ENCODE measurements around the gene ENTHD1.
"Not testable (repeated sequence)": the region's sequence is repeated elsewhere in the genome, so short reads cannot be mapped to it uniquely, and the experiment has no call there.

ENTHD1 gene

GRCh38 chr22:39897841-39898240 lies 4.3 kb upstream of the ENTHD1 start:
- no peak for DNase-seq

GRCh38 chr22:39896313-39896996 lies 2.9 kb upstream of the ENTHD1 start:
- no peak for DNase-seq

- DNase-seq = no peak
Measured at GRCh38 chr22:39895682-39896081, 2.1 kb upstream of the ENTHD1 start.

- no peak for DNase-seq
Measured at GRCh38 chr22:39894554-39895092, 1.1 kb upstream of the ENTHD1 start.

- not testable (repeated sequence) for DNase-seq
Measured at GRCh38 chr22:39889924-39890323, 3.6 kb downstream of the ENTHD1 start.

- DNase-seq = no peak
Measured at GRCh38 chr22:39883057-39883456, 10.5 kb downstream of the ENTHD1 start.

GRCh38 chr22:39880722-39881121 lies 12.8 kb downstream of the ENTHD1 start:
- DNase-seq = no peak

- DNase-seq = no peak
Measured at GRCh38 chr22:39877079-39877845, 16.3 kb downstream of the ENTHD1 start.

GRCh38 chr22:39875176-39875885 lies 18.2 kb downstream of the ENTHD1 start:
- not testable (repeated sequence) for DNase-seq

GRCh38 chr22:39873965-39874364 lies 19.6 kb downstream of the ENTHD1 start:
- no peak for DNase-seq

GRCh38 chr22:39872548-39872947 lies 21.0 kb downstream of the ENTHD1 start:
- no peak for DNase-seq

- peak; percentile 5 for DNase-seq
Measured at GRCh38 chr22:39871008-39871798, 22.4 kb downstream of the ENTHD1 start.

GRCh38 chr22:39869797-39870196 lies 23.8 kb downstream of the ENTHD1 start:
- DNase-seq = not testable (repeated sequence)

- no peak for DNase-seq
Measured at GRCh38 chr22:39868741-39869140, 24.8 kb downstream of the ENTHD1 start.

GRCh38 chr22:39859903-39860588 lies 33.5 kb downstream of the ENTHD1 start:
- DNase-seq = no peak

- no peak for DNase-seq
Measured at GRCh38 chr22:39856588-39856987, 37.0 kb downstream of the ENTHD1 start.

- no peak for DNase-seq
Measured at GRCh38 chr22:39852799-39853198, 40.8 kb downstream of the ENTHD1 start.

- no peak for DNase-seq
Measured at GRCh38 chr22:39851606-39852315, 41.8 kb downstream of the ENTHD1 start.

- DNase-seq = no peak
Measured at GRCh38 chr22:39847477-39847876, 46.1 kb downstream of the ENTHD1 start.

- DNase-seq = not testable (repeated sequence)
Measured at GRCh38 chr22:39846539-39846938, 47.0 kb downstream of the ENTHD1 start.

- no peak for DNase-seq
Measured at GRCh38 chr22:39845529-39845928, 48.0 kb downstream of the ENTHD1 start.

All from NCI-H2029 treated with DMSO at 0.1 percent for 48 hours (cell line).